ENCODE data around the gene SFI1.

The SFI1 gene

DNA sequence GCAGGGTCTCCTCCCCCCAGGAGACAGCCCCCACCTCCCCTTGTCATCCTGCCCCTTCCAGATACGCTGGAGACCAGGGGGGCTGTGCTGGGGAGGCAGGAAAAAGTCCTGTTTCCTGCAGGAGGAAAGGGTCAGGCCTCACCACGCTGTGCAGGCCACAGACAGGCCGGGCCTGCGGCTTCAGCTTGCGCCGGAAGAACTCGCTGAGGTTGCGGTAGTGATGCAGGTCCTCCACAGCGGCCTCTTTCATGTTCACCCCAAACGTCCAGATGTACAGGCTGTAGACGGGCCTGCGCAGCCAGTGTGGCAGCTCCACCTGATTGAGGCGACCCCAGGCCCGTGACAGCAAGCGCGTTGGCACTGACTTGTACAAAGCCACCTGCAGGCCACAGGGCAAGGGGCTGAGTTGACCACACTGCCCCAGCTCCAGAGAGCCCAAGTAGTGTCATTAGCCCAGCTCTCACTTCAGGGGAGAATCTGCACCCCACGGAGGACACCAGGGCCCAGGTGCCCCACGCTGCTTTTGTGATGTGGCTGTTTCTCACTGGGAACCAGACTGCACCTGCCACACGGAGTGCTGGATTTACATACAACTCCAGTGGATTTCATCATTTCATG, 125.3 kb downstream of the SFI1 start:
- TF ChIP-seq, protein P1, sequence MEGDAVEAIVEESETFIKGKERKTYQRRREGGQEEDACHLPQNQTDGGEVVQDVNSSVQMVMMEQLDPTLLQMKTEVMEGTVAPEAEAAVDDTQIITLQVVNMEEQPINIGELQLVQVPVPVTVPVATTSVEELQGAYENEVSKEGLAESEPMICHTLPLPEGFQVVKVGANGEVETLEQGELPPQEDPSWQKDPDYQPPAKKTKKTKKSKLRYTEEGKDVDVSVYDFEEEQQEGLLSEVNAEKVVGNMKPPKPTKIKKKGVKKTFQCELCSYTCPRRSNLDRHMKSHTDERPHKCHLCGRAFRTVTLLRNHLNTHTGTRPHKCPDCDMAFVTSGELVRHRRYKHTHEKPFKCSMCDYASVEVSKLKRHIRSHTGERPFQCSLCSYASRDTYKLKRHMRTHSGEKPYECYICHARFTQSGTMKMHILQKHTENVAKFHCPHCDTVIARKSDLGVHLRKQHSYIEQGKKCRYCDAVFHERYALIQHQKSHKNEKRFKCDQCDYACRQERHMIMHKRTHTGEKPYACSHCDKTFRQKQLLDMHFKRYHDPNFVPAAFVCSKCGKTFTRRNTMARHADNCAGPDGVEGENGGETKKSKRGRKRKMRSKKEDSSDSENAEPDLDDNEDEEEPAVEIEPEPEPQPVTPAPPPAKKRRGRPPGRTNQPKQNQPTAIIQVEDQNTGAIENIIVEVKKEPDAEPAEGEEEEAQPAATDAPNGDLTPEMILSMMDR (IDR thresholded peaks at IDR 0.05; ENCODE audit: low read depth, low read length), result no peak
- no peak for DNase-seq (ENCODE audit: extremely low read depth, low read depth)

DNA sequence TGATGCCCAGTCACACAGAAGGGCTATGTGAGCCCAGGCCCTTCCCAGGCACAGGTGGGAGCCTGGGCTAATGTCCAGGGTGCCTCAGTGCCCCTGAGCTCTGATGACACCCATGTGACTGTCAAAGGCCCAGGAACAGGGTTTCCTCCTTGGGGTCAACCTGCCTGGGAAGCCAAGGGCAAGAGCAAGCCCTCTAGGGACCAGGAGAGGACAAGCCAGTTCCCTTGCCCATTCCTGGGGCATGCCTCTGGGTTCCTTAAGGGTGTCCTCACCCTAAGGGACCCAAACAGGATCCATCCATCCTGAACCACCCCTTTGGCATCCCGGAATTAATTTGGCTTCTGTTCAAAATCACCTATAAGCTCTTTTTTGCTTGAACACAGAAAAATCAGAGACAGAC, 126.6 kb downstream of the SFI1 start:
- TF ChIP-seq, protein P1 (IDR thresholded peaks at IDR 0.05; ENCODE audit: low read depth, low read length), result no peak
- DNase-seq (ENCODE audit: extremely low read depth, low read depth), result no peak

DNA sequence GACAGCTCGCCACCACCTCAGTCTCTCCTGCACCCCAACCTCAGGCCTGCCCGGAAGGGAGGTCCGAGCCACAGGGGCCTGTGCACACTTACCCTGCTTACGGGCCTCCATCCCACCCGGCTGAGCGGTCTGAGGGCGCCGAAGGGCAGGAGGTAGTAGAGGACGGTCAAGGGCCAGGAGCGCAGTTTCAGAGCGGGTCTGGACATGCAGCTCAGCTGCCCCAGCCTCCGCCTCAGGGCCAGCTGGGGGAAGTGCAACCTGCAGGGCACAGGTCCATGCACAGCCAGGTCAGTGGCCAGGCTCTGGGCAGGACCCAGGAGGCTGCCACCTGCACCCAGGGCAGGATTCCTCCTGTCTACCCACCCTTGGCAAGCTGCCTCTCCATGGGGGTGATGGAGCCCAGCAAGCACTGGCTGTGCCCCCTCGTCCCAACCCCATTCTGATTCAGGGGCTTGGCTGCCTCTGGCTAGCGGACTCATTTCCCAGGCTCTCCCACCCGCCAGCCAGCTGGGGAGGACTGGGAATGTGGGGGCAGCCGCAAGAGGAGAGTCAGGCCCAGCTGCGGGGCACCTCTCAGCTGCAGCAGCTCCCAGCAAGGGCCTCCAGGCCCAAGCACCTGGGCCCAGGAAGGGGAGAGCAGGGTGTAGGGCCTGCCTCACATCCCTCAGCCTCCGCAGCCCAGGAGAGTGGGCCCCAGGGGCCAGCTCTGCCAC, 127.4 kb downstream of the SFI1 start:
- TF ChIP-seq, protein P1 (IDR thresholded peaks at IDR 0.05; ENCODE audit: low read depth, low read length), result no peak
- DNase-seq (ENCODE audit: extremely low read depth, low read depth), result no peak

- TF ChIP-seq, protein P1 (IDR thresholded peaks at IDR 0.05; ENCODE audit: low read depth, low read length), result no peak
- no peak for DNase-seq (ENCODE audit: extremely low read depth, low read depth)
Observed at GRCh38 chr22:31625257-31625640, 128.9 kb downstream of the SFI1 start.

DNA sequence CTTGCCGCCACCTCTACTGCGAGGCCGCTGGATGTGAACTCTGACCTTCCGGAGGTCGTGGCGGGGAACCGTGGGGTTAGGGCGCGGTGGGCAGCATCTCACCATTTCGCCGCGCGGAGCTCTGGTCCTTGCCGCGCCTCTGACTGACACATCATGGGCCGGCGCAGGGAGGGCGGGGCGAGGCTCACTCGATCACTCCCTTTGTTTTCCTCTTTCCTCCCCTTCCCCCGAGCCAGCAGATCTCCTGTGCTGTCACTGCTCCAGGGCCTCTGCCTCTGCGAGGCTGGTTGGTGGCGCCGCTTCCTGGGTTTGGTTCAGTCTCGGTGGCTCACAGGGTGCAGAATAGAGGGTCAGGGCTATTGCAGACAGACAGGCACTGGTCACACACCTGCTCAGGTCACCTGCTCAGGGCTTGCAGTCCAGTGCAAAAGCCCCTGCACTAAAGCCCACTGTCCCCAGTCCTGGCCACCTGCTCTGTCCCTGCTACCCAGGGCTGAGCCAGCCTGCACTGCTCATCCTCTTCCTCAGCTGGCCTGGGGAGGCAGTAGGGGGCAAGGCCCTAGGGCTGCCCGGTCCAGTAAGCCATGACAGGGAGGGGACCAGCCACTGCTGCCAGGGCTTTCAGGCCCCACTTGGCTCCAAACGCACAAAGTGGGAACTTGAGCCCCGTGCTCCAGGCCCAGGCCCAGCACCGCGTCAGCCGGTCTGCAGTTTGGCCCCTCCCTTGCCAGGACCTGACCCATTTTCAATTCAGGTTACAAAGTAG, 129.5 kb downstream of the SFI1 start:
- DNase-seq (ENCODE audit: extremely low read depth, low read depth), result no peak
- TF ChIP-seq, protein P1 (IDR thresholded peaks at IDR 0.05; ENCODE audit: low read depth, low read length), result no peak

GRCh38 chr22:31626427-31627150, 130.3 kb downstream of the SFI1 start:
- DNase-seq (ENCODE audit: extremely low read depth, low read depth), result no peak
- TF ChIP-seq, protein P1 (IDR thresholded peaks at IDR 0.05; ENCODE audit: low read depth, low read length), result no peak
